Fibroblast of the aortic adventitia (primary cell): ENCODE results near the gene ORAI2. TPM values are rescaled to one million over a fixed set of nuclear protein-coding genes. Genes with fewer than 3 reads are reported as not detected.
"Not testable (repeated sequence)": the region's sequence is repeated elsewhere in the genome, so short reads cannot be mapped to it uniquely, and the experiment has no call there.

Experiments
- DNase-seq: peaks from one replicate; pipeline ENCODE4 v3.0.0-alpha.2; 2010; ENCODE audit warnings: low read depth
- H3K4me3 ChIP-seq: 2 replicates; pipeline ENCODE4 v1.5.1; 2011; ENCODE audit warnings: low read depth, mild to moderate bottlenecking, control low read depth, low read length, moderate library complexity
- small RNA-seq: library from RNA; depleted of rRNA; stranded (forward); fragments of <200 nt; gene quantifications from one replicate; pipeline ENCODE3, GENCODE V24; 2012
- total RNA-seq: library from RNA; depleted of rRNA; stranded (reverse); fragments of >200 nt; gene quantifications from 2 replicates; pipeline ENCODE4 v1.2.3, GENCODE V29; 2012; ENCODE audit warnings: low replicate concordance

ORAI2 gene
- total RNA-seq, 1 donor = 44.1 TPM

DNA sequence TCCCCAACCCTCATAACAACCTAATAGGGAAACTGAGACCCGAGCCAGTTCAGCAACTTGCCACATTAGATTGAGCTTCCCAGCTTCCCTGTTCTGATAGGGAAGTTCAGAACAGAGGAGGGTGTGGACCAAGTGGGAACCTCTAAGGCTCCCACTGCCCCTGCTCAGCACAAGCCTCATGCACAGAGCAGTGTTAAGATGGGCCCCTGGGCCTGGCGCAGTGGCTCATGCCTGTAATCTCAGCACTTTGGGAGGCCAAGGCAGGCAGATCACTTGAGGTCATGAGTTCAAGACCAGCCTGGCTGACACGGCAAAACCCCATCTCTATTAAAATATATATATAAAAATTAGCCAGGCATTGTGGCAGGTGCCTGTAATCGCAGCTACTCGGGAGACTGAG lies 63.9 kb downstream of the ORAI2 start:
- not testable (repeated sequence) for DNase-seq

DNA sequence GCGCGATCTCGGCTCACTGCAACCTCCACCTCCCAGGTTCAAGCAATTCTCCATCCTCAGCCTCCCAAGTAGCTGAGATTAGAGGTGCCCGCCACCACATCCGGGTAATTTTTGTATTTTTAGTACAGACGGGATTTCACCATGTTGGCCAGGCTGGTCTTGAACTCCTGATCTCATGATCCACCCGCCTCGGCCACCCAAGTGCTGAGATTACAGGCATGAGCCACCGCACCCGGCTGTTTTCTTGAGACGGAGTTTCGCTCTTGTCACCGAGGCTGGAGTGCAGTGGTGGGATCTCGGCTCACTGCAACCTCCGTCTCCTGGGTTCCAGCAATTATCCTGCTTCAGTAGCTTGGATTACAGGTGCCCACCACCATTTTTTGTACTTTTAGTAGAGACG lies 64.9 kb downstream of the ORAI2 start:
- DNase-seq, H3K4me3 ChIP-seq: not testable (repeated sequence)

More for the DNA sequence above, 63.9 kb downstream of the ORAI2 start:
- not testable (repeated sequence) for H3K4me3 ChIP-seq

DNA sequence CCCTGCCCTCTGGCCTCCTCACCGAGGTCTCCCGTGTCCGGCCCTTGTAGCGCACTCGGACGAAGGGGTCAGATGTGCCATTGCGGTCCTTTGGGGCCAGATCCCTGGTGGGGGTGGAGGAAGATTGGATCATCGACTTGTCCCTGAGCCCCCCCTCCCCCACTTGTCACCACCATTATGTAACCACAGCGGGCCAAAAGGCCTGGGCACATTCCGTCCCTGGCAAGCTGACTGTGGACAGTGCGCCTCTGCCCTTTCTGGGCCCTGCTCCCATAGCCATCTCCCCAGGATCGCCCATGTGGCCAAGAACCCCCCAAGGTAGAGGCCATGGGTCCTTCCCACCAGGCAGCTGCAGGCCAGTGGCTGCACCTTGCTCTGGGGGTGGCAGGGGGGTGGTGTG lies 69.8 kb downstream of the ORAI2 start:
- DNase-seq, H3K4me3 ChIP-seq: not testable (repeated sequence)

DNA sequence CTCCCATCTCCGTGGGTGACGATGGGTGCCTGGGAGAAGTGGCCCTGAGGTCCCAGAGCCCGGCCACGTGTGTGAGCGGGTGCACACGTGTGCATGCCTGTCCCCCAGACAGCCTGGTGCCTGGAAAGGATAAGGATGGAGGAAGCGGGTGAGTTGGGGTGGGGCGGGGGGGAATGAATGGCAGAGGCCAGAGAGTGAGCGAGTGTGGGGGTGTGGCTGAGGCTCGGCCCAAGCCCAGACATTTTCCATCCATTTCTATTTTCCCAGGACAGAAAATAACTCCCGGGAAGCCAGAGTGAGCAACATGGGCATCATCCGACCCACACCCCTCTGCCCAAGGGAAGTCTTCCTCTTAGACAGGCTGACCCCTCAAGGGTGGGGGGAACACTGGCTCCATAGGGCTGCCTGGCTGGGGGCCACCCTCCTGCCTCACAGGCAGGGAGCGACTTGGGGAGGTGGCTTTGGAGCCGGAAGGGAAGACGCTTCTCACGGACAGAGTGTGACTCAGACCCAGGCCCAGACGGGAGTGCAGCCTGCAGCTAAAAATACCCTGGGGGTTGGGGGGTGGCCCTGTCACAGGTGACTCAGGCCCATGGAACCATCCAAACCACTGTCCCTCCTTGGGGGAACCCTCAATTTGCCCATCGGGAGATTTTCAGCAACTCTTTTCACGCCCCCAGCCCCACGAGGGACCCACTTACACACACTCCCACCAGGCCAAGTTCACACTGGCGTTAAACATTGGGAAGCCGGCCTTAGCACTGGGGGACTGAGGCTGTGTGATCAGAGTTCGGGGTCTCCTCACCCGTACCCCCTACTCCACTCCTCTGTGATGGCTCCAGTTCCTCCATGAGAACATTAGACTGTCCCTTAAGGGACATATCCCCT lies 72.2 kb downstream of the ORAI2 start:
- not testable (repeated sequence) for DNase-seq, H3K4me3 ChIP-seq

Small RNA genes within 50 kb of the gene (small RNA-seq; reads per million reads assigned to genes)
- gene MIR548O = not detected

Other genes with a start within 250 kb of the ORAI2 start
- gene SH2B2, start 146.7 kb upstream of the ORAI2 start, total RNA-seq = 2.0 and 4.9 TPM in 2 replicates
- gene SPDYE6, start 77.1 kb upstream of the ORAI2 start, total RNA-seq = not detected in 2 replicates
- gene PRKRIP1, start 37.2 kb upstream of the ORAI2 start, total RNA-seq = 12.4 and 49.6 TPM in 2 replicates
- 8.0 and 15.9 TPM in 2 replicates for gene ALKBH4, start 31.3 kb downstream of the ORAI2 start, total RNA-seq
- gene LRWD1, start 31.4 kb downstream of the ORAI2 start, total RNA-seq = 18.6 and 35.7 TPM in 2 replicates
- 13.0 and 34.0 TPM in 2 replicates for gene POLR2J, start 45.3 kb downstream of the ORAI2 start, total RNA-seq
- 4.6 TPM in 2 replicates for gene RASA4B, start 84.2 kb downstream of the ORAI2 start, total RNA-seq
- gene UPK3BL2, start 110.1 kb downstream of the ORAI2 start, total RNA-seq = 0.27 TPM in 1 of 2 replicates, not detected in the other
- 0.16 TPM in 1 of 2 replicates, not detected in the other for gene SPDYE2, start 117.7 kb downstream of the ORAI2 start, total RNA-seq
- gene POLR2J3, start 139.0 kb downstream of the ORAI2 start, total RNA-seq = 12.5 and 28.3 TPM in 2 replicates
- 11.1 and 15.1 TPM in 2 replicates for gene RASA4, start 183.2 kb downstream of the ORAI2 start, total RNA-seq
- 1.5 and 3.2 TPM in 2 replicates for gene UPK3BL1, start 209.2 kb downstream of the ORAI2 start, total RNA-seq
- 0.16 TPM in 1 of 2 replicates, not detected in the other for gene SPDYE2B, start 216.7 kb downstream of the ORAI2 start, total RNA-seq
- 3.3 and 11.4 TPM in 2 replicates for gene POLR2J2, start 238.1 kb downstream of the ORAI2 start, total RNA-seq